ENCODE results near the gene PPM1A. TPM values are rescaled to one million over a fixed set of nuclear protein-coding genes. Genes with fewer than 3 reads are reported as not detected.

The PPM1A gene
- total and polyA plus RNA-seq, 2 of the 8 experiments (the other 6 are each of a cell fraction or from before 2014, with no cell fraction given), result 14.0 to 51.2 TPM

GRCh38 chr14:60332869-60333268, 83.8 kb downstream of the PPM1A start:
- no peak overlapping the region for H2BK20ac ChIP-seq (ENCODE audit: low read length)
- no peaks in the 10 kb centered on the region for H4K20me1 ChIP-seq (replicated peaks in 1 of 2; ENCODE audit: control insufficient read depth in 1 of 2, insufficient read depth in 2 of 2, low read length in 2 of 2)
- H4K5ac ChIP-seq (ENCODE audit: insufficient read length, low read depth, low read length), result no peak overlapping the region
- no peak overlapping the region for H2BK5ac ChIP-seq (ENCODE audit: low read depth, low read length)
- no peaks in the 10 kb centered on the region for H3K9me3 ChIP-seq (ENCODE audit: insufficient read depth in 2 of 2, low read depth in 1 of 2, low read length in 1 of 2)
- FAIRE-seq, result no peak
- no peak overlapping the region for H2BK15ac ChIP-seq (ENCODE audit: low read length)
- no peak overlapping the region for H4K8ac ChIP-seq (ENCODE audit: extremely low read depth, insufficient read depth, low read length)
- no peak overlapping the region for H3K56ac ChIP-seq (replicated peaks; ENCODE audit: insufficient read length, low read depth, low read length)
- no peak overlapping the region for H3K4me2 ChIP-seq (ENCODE audit: insufficient read depth in 1 of 2, low read depth in 2 of 2, low read length in 2 of 2)
- CTCF ChIA-PET (ENCODE audit: partially characterized antibody), result interaction anchor here (0.7 to 7.8 kb wide), 22 partner anchors 11 to 292 kb away, joined by 3 to 73 read pairs (median 8); partner anchors contain the start of gene PPM1A
- H3K4me1 ChIP-seq (replicated peaks in 1 of 4; ENCODE audit: control insufficient read depth in 3 of 4, insufficient read depth in 4 of 4, low read length in 3 of 4), result peaks cover 0 to 11% (median 6%) of the 10 kb centered on the region in 4 experiments; a peak in 4 of 7 replicates
- no peak overlapping the region for H3K4ac ChIP-seq (replicated peaks; ENCODE audit: insufficient read length, low read depth, low read length)
- H3K14ac ChIP-seq (ENCODE audit: insufficient read length), result no peak overlapping the region
- H3K18ac ChIP-seq (ENCODE audit: extremely low read depth, low read length), result no peak overlapping the region
- no peaks in the 10 kb centered on the region for H3K36me3 ChIP-seq (ENCODE audit: control insufficient read depth in 2 of 4, insufficient read depth in 4 of 4, low read length in 3 of 4)
- no peak overlapping the region for H2AFZ ChIP-seq (ENCODE audit: low read length)
- no peaks in the 10 kb centered on the region; the same call in 1 of the 2 replicates for H3K23me2 ChIP-seq (ENCODE audit: low read depth, low read length)
- DNase-seq (ENCODE audit: low read depth in 1 of 2, low spot score in 2 of 2), result no peak
- peaks cover 0 to 3% (median 0%) of the 10 kb centered on the region in 4 experiments; a peak in 2 of 7 replicates for H3K27me3 ChIP-seq (replicated peaks in 1 of 4; ENCODE audit: control insufficient read depth in 3 of 4, extremely low read depth in 1 of 4, insufficient read depth in 3 of 4, low read length in 3 of 4)
- TF ChIP-seq RAD21 (IDR thresholded peaks at IDR 0.05 in 1 of 2, conservative IDR thresholded peaks at IDR 0.05 in 1 of 2; ENCODE audit: low read depth in 2 of 2, low read length in 2 of 2) (no peak), RBBP5 (IDR thresholded peaks at IDR 0.05; ENCODE audit: borderline replicate concordance, low read depth, low read length) (no peak), EP300 (IDR thresholded peaks at IDR 0.05; ENCODE audit: borderline replicate concordance in 1 of 2, low read depth in 2 of 2, low read length in 2 of 2) (no peak), SRF (IDR thresholded peaks at IDR 0.05; ENCODE audit: low read depth, low read length) (no peak)
- POLR2A ChIA-PET (ENCODE audit: partially characterized antibody), result interaction anchor here (1.7 kb wide), 1 partner anchor 84 kb away, joined by 5 read pairs; the partner anchor contains the start of gene PPM1A
- H3K9ac ChIP-seq (replicated peaks in 1 of 4; ENCODE audit: extremely low read depth in 1 of 4, low read depth in 3 of 4, low read length in 3 of 4), result no peak overlapping the region
- H2AK5ac ChIP-seq (ENCODE audit: low read depth, low read length), result no peak overlapping the region
- H2BK12ac ChIP-seq (ENCODE audit: low read depth, low read length), result no peak overlapping the region
- H2BK120ac ChIP-seq (replicated peaks; ENCODE audit: low read depth, low read length), result no peak overlapping the region
- WGBS, 2 experiments (ENCODE audit: extremely low coverage in 1 of 2, insufficient coverage in 1 of 2, insufficient read length in 1 of 2, insufficient replicate concordance in 2 of 2, low coverage in 1 of 2, low lambda C conversion rate in 2 of 2, missing lambda C conversion rate in 1 of 2), result 93% methylated on average over 5 of the region's 5 CpGs; no CpG with 5 or more reads in 1 of the 2 experiments
- no peak overlapping the region for H3K4me3 ChIP-seq (ENCODE audit: extremely low read depth in 1 of 4, insufficient read depth in 2 of 4, low read depth in 3 of 4, low read length in 4 of 4)
- no peaks in the 10 kb centered on the region for H3K79me1 ChIP-seq (ENCODE audit: low read depth, low read length)
- H3K79me2 ChIP-seq (ENCODE audit: control insufficient read depth in 1 of 2, insufficient read depth in 2 of 2, low read length in 2 of 2), result no peaks in the 10 kb centered on the region
- H3K27ac ChIP-seq (ENCODE audit: low read depth, low read length), result no peak overlapping the region
- no peak overlapping the region for H3K23ac ChIP-seq (ENCODE audit: insufficient read length)
- H4K91ac ChIP-seq (replicated peaks; ENCODE audit: insufficient read length, low read length), result no peak overlapping the region

Measured in H1 (cell line).